ENCODE data around the gene FAM107B.

DNA sequence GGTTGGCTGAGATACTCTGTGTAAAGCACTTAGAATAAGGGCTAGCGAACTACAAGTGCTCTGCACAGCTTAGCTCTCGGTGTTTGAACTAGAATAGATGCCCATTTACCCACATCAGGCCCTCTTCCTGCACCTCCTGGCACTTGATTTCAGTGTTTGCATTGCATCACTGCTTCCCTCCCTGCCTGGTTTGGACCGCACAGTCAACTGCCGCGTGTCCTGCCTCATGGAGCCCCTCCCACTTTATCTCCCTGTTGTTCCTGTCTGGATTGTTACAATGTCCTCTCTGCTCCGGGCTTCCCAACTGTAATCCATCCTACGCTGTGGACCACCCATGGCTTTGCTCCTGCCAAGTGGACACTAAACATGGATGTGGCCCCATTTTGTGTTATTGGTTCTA lies 2.3 kb downstream of the FAM107B start:
- TF ChIP-seq, protein P1, sequence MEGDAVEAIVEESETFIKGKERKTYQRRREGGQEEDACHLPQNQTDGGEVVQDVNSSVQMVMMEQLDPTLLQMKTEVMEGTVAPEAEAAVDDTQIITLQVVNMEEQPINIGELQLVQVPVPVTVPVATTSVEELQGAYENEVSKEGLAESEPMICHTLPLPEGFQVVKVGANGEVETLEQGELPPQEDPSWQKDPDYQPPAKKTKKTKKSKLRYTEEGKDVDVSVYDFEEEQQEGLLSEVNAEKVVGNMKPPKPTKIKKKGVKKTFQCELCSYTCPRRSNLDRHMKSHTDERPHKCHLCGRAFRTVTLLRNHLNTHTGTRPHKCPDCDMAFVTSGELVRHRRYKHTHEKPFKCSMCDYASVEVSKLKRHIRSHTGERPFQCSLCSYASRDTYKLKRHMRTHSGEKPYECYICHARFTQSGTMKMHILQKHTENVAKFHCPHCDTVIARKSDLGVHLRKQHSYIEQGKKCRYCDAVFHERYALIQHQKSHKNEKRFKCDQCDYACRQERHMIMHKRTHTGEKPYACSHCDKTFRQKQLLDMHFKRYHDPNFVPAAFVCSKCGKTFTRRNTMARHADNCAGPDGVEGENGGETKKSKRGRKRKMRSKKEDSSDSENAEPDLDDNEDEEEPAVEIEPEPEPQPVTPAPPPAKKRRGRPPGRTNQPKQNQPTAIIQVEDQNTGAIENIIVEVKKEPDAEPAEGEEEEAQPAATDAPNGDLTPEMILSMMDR (IDR thresholded peaks at IDR 0.05; ENCODE audit: extremely low read depth in 1 of 2, insufficient read depth in 1 of 2, low read depth in 1 of 2, low read length in 2 of 2) = no peak
- TF ChIP-seq POLR2A (IDR thresholded peaks at IDR 0.05; ENCODE audit: low read depth, low read length) (no peak), GATA2 (IDR thresholded peaks at IDR 0.05; ENCODE audit: insufficient read depth, insufficient read length, low read depth, low read length) (no peak), POLR2AphosphoS5 (IDR thresholded peaks at IDR 0.05; ENCODE audit: insufficient read depth, low read depth, low read length) (no peak), MYC (IDR thresholded peaks at IDR 0.05; ENCODE audit: low read depth, low read length) (no peak), JUN (IDR thresholded peaks at IDR 0.05; ENCODE audit: borderline replicate concordance, insufficient read depth, insufficient read length, low read depth) (no peak), EZH2 (IDR thresholded peaks at IDR 0.05; ENCODE audit: borderline replicate concordance, low read depth, low read length, severe bottlenecking) (no peak), FOS (IDR thresholded peaks at IDR 0.05; ENCODE audit: borderline replicate concordance, insufficient read depth, low read length) (no peak)
- TF ChIP-seq, protein P2, sequence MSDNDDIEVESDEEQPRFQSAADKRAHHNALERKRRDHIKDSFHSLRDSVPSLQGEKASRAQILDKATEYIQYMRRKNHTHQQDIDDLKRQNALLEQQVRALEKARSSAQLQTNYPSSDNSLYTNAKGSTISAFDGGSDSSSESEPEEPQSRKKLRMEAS (IDR thresholded peaks at IDR 0.05; ENCODE audit: insufficient read depth, insufficient read length) = no peak

Measured in endothelial cell of umbilical vein (primary cell).